Measurements from ENCODE around the gene IL2. TPM values are rescaled to one million over a fixed set of nuclear protein-coding genes. Genes with fewer than 3 reads are reported as not detected.

IL2 gene
- total RNA-seq, 2 donors from 2014 or later, result not detected

DNA sequence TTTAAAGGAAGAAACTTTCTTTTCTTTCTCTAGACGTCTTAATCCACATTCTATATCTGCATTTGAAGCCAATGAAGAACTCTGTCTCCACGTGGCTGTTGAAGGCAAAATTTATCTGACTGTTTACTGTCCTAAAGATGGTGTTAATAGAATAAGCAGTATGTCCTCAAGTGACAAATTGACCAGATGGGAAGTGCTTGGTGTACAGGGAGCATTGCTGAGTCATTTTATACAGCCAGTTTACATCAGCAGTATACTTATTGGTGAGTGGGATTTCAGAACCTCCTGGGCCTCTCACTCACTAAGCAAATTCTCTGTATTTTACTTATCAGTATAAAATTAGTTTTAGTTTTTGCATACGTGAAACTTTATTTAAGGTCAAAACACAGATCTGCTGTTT is 44.0 kb downstream of the IL2 start:
- no peaks in the 10 kb centered on the region for H3K4me1 ChIP-seq
- no peak overlapping the region for H3K27ac ChIP-seq
- H3K9me3 ChIP-seq, result no peaks in the 10 kb centered on the region
- H3K27me3 ChIP-seq, result no peaks in the 10 kb centered on the region
- TF ChIP-seq, protein P1, sequence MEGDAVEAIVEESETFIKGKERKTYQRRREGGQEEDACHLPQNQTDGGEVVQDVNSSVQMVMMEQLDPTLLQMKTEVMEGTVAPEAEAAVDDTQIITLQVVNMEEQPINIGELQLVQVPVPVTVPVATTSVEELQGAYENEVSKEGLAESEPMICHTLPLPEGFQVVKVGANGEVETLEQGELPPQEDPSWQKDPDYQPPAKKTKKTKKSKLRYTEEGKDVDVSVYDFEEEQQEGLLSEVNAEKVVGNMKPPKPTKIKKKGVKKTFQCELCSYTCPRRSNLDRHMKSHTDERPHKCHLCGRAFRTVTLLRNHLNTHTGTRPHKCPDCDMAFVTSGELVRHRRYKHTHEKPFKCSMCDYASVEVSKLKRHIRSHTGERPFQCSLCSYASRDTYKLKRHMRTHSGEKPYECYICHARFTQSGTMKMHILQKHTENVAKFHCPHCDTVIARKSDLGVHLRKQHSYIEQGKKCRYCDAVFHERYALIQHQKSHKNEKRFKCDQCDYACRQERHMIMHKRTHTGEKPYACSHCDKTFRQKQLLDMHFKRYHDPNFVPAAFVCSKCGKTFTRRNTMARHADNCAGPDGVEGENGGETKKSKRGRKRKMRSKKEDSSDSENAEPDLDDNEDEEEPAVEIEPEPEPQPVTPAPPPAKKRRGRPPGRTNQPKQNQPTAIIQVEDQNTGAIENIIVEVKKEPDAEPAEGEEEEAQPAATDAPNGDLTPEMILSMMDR (IDR thresholded peaks at IDR 0.05), result no peak
- TF ChIP-seq POLR2A (IDR thresholded peaks at IDR 0.05), result no peak
- no peak overlapping the region for H3K4me3 ChIP-seq
- no peaks in the 10 kb centered on the region for H3K36me3 ChIP-seq (replicated peaks in 1 of 2; ENCODE audit: insufficient read depth in 1 of 2, low read depth in 2 of 2)
- intact Hi-C loops (cut with DNase I), result no loop called here
- DNase-seq, result no peak
- WGBS, 2 donors, result 33 to 35% methylated on average over 3 of the region's 3 CpGs
- no peak for ATAC-seq

DNA sequence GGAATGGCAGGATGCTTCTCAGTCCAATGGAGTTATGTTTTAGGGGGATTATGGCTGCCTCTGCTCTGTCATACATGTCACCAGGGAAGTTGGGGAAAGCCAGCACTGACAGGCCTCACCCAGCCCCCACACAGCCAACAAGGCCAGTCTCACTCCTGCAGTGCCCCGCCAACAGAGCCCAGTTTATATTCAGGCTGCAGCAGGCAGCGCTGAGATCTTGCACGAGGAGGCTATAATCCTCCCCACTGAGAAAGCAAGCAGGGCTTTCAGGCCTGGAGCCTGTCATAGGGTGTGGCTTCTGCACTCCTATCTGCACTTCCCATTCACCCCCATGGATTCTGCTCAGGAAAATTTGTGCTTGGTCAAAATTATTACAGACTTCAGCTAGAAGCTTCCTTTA is 52.7 kb downstream of the IL2 start:
- WGBS, 2 donors, result 35% methylated on average over 3 of the region's 3 CpGs; no CpG with 5 or more reads in 1 of the 2 donors

More for the DNA sequence above, 52.7 kb downstream of the IL2 start:
- no peak overlapping the region for H3K27ac ChIP-seq
- H3K36me3 ChIP-seq (replicated peaks in 1 of 2; ENCODE audit: insufficient read depth in 1 of 2, low read depth in 2 of 2), result no peaks in the 10 kb centered on the region
- H3K27me3 ChIP-seq, result no peaks in the 10 kb centered on the region
- H3K4me3 ChIP-seq, result no peak overlapping the region
- TF ChIP-seq, protein P1 (IDR thresholded peaks at IDR 0.05), result no peak
- intact Hi-C loops (cut with DNase I), result no loop called here
- DNase-seq (no peak), ATAC-seq (no peak)
- no peaks in the 10 kb centered on the region for H3K4me1 ChIP-seq
- no peaks in the 10 kb centered on the region for H3K9me3 ChIP-seq

Other genes starting within 250 kb of the IL2 start
- gene ADAD1, start 77.7 kb downstream of the IL2 start, total RNA-seq, result not detected
- gene IL21, start 164.3 kb upstream of the IL2 start, total RNA-seq, result not detected

Measured in body of pancreas (tissue), 4 donors.